HG02571 (cell line): ENCODE measurements around the gene CHST11.
A peak's percentile ranks its signal among the peaks of the same experiment; 100 is the strongest.

Experiments used
- ATAC-seq: cut with Tn5 transposase; IDR thresholded peaks from one replicate; pipeline ENCODE4 v1.9.1; 2021; ENCODE audit warnings: mild to moderate bottlenecking, moderate library complexity; ENCODE audit not compliant: unreplicated experiment

CHST11 gene

DNA sequence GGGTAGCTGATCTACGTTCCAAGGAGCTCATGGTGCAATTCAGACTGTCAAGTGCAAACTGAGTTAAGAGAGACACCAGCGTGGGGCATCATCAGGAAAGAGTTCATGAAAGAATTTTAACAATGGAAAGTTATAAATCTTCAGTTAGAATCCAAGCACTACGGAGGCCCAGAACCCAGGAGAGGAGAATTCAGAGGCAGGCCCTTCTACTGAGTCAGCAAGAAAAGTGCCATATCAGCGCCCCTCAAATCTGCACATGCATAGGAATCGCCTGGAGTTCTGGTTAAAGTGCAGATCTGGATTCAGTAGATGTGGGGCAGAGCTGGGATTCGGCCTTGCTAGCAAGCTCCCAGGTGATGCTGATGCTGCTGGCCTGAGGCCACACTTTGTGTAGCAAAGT, 45.9 kb downstream of the CHST11 start:
- ATAC-seq, result no peak

DNA sequence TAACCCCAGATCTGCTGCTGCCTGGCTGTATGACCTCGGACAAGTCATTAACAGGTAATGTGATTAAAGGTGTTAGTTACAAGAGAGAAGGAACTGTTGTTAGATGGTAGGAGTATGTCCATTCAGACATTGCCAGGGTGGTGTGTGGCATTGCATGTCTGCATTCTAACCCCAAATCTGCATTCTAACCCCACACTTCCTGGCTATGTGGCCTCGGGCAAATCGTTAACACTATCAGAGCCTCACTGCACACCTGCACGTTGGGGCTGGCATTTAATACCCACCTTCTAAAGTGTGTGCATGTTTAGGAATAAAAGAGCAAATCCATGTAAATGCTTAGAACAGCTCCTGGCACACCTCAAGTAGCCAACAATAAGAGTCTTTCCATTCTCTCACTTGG, 46.4 kb downstream of the CHST11 start:
- ATAC-seq, result no peak

DNA sequence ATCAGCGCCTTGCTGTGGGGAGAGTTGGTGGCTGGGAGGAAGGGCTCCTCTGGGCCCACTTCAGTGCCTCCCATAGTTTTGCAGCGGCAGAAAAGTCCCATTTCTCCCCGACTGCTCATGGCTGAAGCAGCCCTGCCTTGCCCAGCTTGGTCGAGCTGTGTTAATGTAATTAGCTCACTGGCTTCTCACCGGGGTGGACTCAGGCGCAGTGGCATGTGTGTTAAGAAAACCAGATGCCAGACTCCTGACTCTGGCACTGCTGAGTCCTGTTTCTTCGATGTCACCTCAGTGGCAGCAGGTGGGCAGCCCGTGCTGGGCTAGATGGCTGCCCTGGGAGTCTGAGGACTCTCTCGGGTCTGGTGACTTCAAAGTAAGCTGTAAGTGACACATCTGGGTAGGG, 47.4 kb downstream of the CHST11 start:
- ATAC-seq, result no peak

DNA sequence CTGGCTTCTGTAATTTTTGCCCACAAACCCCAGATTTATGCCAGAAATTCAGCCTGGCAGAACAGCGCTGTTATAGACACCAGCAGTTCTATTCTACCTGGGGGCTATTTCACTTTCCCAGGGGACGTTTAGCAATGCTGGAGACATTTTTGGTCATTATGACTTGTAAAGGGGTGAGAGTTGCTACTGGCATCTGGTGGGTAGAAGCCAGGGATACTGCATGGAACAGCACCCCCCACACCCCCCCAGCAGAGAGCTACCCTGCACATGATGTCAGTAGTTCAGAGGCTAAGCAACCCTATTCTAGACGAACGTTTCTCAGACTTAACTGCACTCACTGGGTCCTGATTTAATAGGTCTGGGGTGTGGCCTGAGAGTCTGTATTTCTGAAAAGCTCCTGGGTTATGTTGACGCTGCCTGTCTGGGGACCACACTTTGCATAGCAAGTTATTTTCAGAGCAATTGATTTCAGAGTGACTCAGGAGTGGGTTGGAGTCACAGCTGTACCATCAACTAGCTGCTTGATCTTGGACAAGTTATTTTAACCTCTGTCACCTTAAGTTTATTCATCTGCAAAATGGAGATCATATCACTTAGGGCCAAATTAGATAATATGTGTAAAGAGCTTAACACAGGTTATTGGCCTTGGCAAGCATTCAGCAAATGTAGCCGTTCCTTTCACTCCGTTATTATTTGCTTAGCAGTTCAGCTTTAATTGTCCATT, 48.5 kb downstream of the CHST11 start:
- ATAC-seq, result peak; percentile 94

DNA sequence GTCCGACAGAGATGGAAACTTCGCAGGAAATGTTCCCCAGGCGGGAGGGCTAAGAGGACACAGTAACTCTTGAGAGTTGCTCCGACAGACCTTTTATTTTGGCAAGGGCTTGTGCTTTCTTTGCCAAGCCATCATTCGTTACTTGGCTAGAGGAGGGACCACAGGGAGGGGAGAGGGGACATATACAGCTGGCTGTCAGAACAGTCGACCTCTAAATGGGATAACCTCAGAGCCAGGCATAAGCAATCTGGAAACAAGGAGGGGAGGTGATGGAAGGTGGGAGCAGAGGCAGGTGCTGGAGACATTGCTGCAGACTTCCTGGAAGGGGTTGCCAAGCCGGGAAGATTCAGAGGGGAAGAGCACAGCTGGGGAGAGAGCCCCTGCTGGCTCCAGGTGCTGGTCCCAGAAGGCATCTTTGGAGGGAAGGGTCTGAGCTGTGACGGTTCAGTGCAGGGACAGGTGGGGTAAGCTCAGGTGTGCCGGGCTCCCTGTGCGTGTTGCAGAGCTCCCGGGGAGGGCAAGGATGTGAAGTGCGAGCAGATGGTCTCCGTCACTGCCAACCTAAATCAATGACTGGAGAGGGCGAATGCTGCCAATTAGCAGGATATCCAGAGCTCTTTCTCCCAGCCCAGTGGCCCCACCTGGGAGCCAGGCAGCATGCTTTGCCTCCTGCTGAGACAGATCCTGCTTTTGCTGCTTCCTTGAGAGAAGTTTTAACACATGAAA, 50.1 kb downstream of the CHST11 start:
- ATAC-seq, result no peak

DNA sequence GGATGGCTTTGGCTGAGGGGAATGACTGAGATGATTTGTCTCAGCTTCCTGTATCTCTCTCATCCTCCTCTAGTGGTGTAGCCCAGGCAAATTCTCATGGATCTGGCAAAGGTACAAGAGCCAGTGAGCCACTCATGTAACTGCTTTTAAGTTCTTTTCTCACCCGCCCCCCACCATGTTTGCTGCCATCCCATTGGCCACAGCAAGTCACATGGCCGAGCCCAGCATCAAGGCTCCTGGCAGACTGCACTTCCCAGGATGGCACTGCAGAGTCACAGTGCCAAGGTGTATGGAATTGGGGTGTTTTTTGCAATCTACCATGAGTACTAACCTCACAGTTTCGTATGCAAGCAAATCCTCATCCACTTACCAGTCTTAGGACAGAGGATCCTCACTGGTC, 50.9 kb downstream of the CHST11 start:
- no peak for ATAC-seq

DNA sequence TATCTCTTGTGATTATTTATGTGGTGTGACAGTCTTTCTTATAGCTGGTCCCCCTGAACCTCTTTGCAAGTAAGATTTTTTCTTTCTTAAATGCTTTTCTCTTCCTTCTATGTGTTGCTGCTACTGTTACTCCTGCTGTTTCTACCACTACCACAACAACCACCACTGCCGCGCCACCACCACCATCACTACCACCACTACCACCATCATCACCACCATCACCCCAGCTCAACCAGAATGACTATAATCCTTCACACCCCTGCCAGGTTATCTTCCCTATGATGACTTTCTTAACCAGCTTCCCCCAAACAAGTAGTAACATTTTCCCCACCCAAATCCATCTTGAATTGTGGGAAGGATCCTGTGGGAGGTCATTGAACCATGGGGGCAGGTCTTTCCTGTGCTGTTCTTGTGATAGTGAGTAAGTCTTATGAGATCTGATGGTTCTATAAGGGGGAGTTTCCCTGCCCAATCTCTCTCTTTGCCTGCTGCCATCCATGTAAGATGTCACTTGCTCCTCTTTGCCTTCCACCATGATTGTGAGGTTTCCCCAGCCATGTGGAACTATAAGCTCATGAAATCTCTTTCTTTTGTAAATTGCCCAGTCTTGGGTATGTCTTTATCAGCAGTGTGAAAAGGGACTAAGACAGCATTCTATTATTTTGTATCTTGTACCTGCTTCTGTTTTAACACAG, 52.2 kb downstream of the CHST11 start:
- ATAC-seq, result no peak

DNA sequence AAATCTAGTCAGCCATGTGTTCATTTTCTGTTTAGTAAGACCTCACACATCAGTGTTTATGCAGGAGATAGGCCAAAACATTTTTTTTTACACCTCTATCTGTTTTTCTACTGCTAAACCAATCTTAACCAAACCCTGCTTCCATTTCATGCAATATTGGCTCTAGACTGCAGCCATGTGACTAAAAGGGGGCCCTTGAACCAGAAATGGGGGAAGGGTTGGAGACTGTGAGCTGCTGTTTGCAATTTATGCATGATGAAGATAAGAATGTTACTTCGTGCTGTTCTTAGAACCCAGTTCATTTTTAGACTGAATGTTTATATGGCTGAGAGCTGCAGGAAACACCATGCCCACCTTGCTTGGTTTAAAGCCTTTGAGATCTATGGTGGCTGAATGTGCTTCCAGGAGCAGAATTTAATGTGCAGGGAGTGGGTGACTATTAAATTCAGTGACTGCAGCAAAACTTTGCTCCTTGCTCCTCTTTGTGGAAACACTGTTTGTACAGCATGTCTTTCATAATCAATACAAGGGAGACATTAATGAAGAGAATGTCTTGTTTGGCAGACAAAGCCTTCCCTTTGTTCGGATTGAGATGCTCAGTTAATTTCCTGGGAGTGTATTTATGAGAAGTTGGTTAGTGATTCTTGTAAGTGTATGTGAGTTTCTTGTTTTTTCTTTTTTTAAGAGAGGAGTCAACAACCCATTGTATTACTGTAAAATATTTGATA, 53.6 kb downstream of the CHST11 start:
- ATAC-seq, result no peak

DNA sequence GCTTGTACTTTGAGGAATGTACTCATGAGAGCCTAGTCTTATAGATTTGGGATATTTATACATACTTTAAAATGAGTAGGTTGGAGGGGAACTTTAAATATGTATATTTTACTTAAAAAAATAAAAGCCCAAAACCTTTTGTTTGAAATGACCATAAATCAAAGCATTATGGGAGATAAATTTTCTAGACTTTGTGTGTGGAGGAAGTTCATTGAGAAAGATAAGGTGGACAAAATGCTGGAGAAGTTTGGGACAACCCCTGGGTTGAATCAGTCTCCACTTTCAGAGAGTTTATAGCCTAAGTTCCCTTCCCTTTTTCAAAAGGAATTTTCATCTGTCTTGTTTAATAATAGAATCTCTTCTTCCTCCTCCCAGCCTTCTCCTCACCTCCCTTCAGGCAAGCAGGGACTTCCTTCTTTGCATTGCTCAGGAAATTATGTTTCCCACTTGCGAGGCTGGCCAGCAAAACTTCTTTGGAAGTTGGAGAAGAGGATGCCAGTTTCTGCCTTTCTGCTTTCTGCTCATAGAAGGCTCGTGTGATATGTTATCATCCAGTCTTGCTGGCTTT, 54.2 kb downstream of the CHST11 start:
- ATAC-seq, result no peak

DNA sequence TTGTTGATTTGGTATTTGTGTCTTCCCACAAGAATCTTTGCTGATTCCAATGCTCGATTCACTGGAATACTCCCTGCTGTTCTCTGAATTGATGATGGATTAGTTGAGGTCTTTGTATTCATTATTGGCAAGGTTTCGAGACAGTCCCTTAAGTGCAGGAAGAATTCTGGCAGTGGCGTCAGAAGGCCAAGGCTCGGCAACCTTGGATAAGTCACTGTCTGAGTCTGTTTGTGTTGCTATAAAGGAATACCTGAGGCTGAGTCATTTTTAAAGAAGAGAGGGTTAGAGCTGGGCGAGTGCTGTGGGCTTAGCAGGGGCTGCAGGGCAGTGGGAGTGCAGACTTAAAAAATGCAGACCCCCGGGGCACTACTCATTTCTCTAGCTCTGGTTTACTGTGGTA, 56.9 kb downstream of the CHST11 start:
- ATAC-seq, result no peak

DNA sequence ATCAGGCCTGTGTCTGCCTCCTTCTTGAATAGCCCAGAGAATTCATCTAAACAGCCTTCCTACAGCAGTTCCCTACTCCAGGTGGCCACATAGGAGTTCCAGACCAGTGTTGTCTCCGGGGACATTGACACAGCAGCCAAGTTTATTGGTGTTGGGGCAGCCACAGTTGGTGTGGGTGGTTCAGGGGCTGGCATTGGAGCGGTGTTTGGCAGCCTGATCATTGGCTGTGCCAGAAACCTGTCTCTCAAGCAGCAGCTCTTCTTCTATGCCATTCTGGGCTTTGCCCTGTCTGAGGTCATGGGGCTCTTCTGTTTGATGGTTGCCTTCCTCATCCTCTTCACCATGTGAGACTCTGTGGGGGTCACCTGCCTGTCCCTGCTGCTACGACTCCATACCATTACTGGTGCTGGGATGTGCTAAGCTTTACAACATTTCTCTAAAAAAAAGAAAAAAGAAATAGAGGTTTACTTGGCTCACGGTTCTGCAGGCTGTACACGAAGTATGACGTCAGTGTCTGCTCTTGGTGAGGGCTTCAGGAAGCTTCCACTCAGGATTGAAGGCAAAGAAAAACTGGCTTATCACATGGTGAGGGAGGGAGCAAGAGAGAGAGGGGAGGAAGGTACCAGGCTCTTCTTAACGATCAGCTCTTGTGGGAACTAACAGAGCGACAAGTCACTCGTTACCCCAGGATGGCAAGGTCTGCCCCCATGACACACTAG, 57.5 kb downstream of the CHST11 start:
- ATAC-seq, result no peak

DNA sequence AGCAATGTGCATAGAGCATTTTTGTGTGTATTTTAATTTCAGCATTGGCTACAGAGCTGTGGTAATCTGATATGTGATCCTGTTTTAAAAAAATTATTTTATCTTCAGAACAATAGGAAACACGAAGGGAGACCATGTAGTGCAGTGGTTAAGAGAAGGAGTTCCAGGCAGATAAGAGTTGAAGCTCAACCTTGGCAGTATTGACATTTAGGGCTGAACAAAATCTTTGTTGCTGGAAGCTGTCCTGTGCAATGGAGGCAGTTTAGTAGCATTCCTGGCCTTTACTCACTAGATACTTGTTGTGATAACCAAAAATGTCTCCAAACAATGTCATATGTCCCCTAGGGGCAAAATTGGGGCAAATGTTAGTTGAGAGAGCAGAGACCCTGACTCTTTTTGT, 59.2 kb downstream of the CHST11 start:
- no peak for ATAC-seq

DNA sequence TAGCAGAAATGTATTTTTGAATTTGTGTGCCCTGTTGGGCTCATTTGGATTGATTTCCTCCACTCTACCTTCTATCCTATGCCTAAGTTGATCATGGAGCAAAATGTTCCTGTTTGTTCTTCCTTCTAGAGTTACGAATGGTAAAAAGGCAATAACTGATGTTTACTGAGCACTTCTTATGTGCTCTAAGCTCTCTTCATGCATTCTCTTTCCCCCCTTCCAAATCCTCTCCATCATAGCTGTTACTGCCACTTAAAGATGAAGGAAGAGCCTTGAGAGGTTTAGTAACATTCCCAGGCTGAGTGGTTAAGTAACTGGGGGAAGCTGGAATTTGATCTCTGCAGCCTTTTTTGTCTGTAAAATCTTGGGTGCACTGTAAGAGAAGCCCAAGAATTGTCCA, 60.1 kb downstream of the CHST11 start:
- ATAC-seq, result no peak

DNA sequence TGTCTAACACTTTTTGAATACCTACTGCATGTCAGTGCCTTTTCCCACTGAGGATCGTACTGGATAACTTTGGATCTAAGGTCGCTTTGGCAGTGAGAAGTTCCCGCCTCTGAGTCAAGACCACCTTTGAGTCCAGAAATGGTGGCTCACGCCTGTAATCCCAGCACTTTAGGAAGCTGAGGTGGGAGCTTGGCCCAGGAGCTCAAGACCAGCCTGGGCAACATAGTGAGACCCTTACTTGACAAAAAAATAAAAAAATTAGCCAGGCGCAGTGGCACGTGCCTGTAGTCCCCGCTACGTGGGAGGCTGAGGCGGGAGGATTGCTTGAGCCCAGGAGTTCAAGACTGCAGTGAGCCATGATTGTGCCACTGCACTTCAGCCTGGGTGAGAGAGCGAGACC, 61.1 kb downstream of the CHST11 start:
- no peak for ATAC-seq

DNA sequence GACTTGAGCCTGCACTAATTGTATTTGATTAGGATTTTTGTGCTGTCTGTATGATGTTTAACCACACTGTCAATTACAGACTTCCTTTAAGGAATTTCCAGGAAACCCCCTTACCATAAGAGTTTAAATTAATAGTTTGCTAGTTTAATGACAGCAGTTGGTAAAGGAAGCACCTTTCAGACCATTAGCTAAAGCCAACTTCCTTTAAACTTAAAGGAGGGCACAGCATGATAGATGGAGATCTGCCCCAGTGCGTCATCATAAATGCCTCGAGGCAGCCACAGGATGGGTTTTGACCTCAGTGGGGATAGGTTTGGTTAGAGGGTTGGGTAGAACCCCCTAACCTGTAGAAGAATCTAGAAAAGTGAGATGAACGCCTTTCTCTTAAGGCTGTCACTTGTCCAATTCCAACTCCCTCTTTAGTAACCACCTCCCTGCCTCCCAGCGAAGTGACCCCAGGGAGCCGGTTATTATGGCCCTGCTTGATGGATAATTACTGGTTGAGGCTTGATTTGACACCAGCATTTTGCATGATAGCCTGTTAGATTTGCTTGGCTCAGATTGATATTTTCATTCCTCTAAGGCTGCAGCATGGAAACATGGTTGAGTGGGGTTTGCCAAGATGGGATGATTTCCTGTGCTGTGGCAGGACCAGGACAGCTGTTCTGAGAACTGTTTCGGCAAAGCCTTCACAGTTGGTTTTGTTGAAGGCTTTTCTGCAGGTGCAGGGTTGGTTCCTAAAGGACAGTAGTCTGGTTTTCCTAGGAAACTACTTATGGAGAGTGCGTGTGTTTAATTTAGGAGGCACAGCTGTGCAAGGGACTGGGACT, 62.7 kb downstream of the CHST11 start:
- ATAC-seq, result no peak

DNA sequence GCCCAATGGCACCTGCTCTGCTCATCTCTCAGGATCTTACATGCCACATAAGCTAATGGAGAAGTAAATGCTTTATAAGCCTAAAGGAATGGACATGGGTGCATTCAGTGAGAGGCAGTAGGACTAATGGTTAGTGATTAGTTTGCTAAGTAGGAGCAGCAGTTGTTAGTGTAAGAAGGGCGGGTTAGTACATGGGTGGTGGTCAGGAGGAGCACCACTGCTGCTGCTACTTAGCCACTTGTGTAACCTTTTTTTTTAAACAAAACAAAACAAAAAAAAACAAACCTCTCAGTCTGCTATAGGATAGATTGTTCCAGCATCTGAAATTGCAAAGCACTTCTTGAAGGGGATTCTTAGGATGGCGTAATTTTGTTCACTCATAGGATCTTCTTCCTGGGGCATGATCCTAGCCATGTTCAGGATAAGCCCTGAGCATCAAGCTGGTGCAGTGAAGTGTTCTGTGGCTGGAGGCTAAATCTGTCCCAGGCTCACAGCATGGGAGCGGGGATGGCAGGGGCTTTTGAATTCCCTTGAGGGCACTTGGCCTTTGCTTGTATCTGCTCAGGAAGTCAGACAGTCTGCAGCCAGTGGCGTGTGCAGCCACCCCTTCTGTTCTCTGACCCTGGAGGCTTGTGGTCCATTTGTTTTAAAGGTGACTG, 63.6 kb downstream of the CHST11 start:
- no peak for ATAC-seq

DNA sequence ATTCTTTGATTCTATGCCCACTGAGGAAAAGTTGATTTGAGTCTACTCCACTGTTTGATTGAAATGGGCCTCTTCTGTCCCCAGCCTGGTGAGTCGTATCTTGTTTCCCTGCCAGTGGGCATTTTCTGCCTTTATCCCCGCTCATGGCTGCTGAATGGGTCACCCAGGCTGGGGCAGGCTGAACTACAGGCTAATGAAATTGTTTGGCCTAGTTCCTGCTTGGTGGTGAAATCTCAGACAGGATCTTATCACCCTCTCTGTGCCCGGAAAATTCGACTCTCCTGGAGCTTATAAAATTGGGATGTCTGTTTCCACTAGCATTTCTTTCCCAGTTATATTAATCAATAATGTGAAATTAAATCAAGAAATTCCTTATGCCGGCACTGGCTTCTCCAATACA, 65.0 kb downstream of the CHST11 start:
- ATAC-seq, result no peak

DNA sequence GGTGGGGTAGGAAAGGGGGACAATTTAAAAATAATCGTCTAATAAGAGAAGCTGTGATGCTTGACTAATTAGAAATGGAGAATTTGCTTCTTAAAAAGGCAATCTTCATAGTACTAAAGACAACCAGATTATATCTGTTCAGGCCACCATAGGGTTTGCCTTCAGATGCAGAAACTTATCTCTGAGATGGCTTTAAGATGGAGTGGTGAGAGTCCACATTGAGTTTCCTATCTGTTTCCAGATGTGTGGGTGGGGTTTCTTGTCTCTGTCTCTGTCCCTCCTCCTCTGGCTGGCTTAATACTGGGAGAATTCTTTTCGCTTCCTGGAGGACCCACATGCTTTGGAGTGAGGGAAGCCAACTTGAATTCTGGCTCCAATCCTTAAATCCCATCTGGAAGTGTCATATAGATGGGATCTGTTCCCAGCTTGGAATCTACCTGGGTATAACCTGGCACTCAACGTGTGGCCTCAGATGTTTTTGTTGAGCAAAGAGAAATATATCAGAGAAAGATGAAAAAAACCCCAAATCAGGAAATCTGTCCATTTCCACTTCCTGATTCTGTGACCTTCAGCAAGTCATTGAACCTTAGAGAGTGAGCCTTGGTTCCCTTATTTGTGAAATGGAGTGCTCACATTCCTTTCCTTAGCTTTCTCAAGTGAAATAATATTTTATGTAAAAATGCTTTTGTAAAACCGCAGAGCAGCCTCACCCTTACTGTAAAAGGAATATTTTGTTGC, 66.4 kb downstream of the CHST11 start:
- no peak for ATAC-seq
